ENCODE results near the gene KMT2A.

DNA sequence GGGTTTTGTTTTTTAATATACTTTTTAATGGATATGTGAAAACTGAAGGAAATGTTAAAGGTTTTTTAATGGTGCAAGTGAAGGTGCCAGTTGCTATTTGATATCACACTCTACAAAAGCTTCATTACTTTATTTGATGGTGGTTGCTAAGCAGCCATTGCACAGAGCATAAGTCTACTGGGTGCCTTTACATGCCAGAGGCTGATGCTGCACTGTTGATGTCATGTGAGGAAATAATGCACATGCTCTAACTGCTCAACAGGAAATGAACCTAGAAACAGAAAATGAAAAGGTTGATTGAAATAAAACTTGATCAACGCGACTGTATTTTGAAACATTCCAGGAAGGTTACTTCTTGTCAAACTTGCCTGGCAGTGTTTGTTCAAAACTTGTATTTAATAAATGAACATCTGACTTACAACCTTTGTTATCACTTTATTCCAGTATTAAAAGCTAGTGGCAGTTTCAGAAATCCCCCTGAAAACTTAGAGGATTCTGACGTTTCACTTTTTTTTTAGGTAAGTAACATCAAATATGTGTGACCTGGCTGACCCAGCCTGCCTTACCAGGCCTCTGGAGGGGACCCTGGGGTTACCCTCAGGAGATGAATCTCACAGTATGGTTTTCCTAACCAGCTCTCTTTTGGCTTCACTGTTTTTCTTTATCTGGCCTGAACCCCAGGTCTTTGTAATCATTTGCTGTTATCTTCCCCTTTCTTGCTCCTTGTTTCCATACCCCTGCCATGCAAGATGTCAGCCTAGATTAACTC, 37.3 kb upstream of the KMT2A start:
- TF ChIP-seq, protein P1, sequence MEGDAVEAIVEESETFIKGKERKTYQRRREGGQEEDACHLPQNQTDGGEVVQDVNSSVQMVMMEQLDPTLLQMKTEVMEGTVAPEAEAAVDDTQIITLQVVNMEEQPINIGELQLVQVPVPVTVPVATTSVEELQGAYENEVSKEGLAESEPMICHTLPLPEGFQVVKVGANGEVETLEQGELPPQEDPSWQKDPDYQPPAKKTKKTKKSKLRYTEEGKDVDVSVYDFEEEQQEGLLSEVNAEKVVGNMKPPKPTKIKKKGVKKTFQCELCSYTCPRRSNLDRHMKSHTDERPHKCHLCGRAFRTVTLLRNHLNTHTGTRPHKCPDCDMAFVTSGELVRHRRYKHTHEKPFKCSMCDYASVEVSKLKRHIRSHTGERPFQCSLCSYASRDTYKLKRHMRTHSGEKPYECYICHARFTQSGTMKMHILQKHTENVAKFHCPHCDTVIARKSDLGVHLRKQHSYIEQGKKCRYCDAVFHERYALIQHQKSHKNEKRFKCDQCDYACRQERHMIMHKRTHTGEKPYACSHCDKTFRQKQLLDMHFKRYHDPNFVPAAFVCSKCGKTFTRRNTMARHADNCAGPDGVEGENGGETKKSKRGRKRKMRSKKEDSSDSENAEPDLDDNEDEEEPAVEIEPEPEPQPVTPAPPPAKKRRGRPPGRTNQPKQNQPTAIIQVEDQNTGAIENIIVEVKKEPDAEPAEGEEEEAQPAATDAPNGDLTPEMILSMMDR (conservative IDR thresholded peaks at IDR 0.05; ENCODE audit: low read length): no peak
- TF ChIP-seq EZH2phosphoT487 (IDR thresholded peaks at IDR 0.05; ENCODE audit: borderline replicate concordance): no peak

Data from Loucy (cell line).